Neural progenitor cell (in vitro differentiated cells): ENCODE data around the gene ACOT7.

Experiments
- CTCF ChIP-seq: fragments of 200-600 bp; sonication (generic); IDR thresholded peaks from 2 replicates; pipeline ENCODE4 v1.5.1; 2017; ENCODE audit warnings: antibody characterized with exemption, mild to moderate bottlenecking
- EZH2 ChIP-seq: fragments of 200-600 bp; sonication (generic); IDR thresholded peaks from 2 replicates; pipeline ENCODE4 v1.6.1; 2017; ENCODE audit warnings: antibody characterized with exemption, mild to moderate bottlenecking, moderate library complexity

GRCh38 chr1:6246497-6247467 lies 146.8 kb downstream of the ACOT7 start:
- TF ChIP-seq CTCF (peak; percentile 86), EZH2 (no peak)
